Liver (tissue), 9 donors: Measurements from ENCODE around the gene ELP5. TPM values are rescaled to one million over a fixed set of nuclear protein-coding genes. Genes with fewer than 3 reads are reported as not detected.

Experiments used
- DNase-seq: peaks from one replicate; pipeline ENCODE4 v3.0.0-alpha.2; 2017; ENCODE audit warnings: low spot score
- H3K27ac ChIP-seq, 2 donors: one replicate each; pipeline ENCODE4 v1.7.0; 2013; ENCODE audit warnings: inconsistent platforms in 2 of 2, low read length in 2 of 2, control low read depth in 1 of 2, low read depth in 1 of 2, mild to moderate bottlenecking in 1 of 2
- H3K27me3 ChIP-seq, 4 donors: one replicate each; pipeline versions ENCODE4 v1.6.1 to v1.7.0; 2013; ENCODE audit warnings: low read length in 3 of 4, inconsistent platforms in 1 of 4, mild to moderate bottlenecking in 1 of 4, moderate library complexity in 1 of 4; ENCODE audit not compliant: control insufficient read depth in 4 of 4, insufficient read depth in 4 of 4
- H3K36me3 ChIP-seq, 4 donors: one replicate each; pipeline versions ENCODE4 v1.6.1 to v1.7.0; 2013; ENCODE audit warnings: low read length in 3 of 4, mild to moderate bottlenecking in 3 of 4, low read depth in 1 of 4, moderate library complexity in 1 of 4; ENCODE audit not compliant: control insufficient read depth in 4 of 4, insufficient read depth in 3 of 4
- H3K4me1 ChIP-seq, 4 donors: one replicate each; pipeline versions ENCODE4 v1.6.1 to v1.7.0; 2013; ENCODE audit warnings: low read length in 3 of 4, mild to moderate bottlenecking in 3 of 4, moderate library complexity in 1 of 4; ENCODE audit not compliant: control insufficient read depth in 4 of 4, insufficient read depth in 4 of 4
- H3K4me3 ChIP-seq, 3 donors: one replicate each; pipeline versions ENCODE4 v1.6.1 to v1.7.0; 2013; ENCODE audit warnings: low read length in 3 of 3, control low read depth in 1 of 3, low read depth in 1 of 3, mild to moderate bottlenecking in 1 of 3
- H3K9ac ChIP-seq, 2 donors: one replicate each; pipeline ENCODE4 v1.7.0; 2013; ENCODE audit warnings: low read length in 2 of 2, mild to moderate bottlenecking in 2 of 2, moderate library complexity in 2 of 2, control low read depth in 1 of 2, low read depth in 1 of 2
- H3K9me3 ChIP-seq, 4 donors: one replicate each; pipeline versions ENCODE4 v1.6.1 to v1.7.0; 2013; ENCODE audit warnings: low read length in 3 of 4; ENCODE audit not compliant: control insufficient read depth in 4 of 4
- EGR1 ChIP-seq, 2 donors: IDR thresholded peaks; 2 replicates each; pipeline ENCODE4 v1.6.1; 2016 to 2018; ENCODE audit warnings: antibody characterized with exemption in 2 of 2, low read depth in 2 of 2
- FOXA1 ChIP-seq: IDR thresholded peaks from 2 replicates; pipeline ENCODE4 v1.6.1; 2016; ENCODE audit warnings: antibody characterized with exemption
- FOXA2 ChIP-seq: IDR thresholded peaks from 2 replicates; pipeline ENCODE4 v1.6.1; 2016; ENCODE audit warnings: antibody characterized with exemption
- GABPA ChIP-seq, 2 donors: IDR thresholded peaks in 1 of 2; conservative IDR thresholded peaks in 1 of 2; 2 replicates each; pipeline ENCODE4 v1.6.1; 2016; ENCODE audit warnings: antibody characterized with exemption in 2 of 2, mild to moderate bottlenecking in 1 of 2, moderate library complexity in 1 of 2
- HNF4A ChIP-seq, 2 donors: conservative IDR thresholded peaks; 2 replicates each; pipeline ENCODE4 v1.6.1; 2016; ENCODE audit warnings: antibody characterized with exemption in 2 of 2, mild to moderate bottlenecking in 2 of 2
- HNF4G ChIP-seq: IDR thresholded peaks from 2 replicates; pipeline ENCODE4 v1.6.1; 2016; ENCODE audit warnings: antibody characterized with exemption
- JUND ChIP-seq, 2 donors: IDR thresholded peaks; 2 replicates each; pipeline ENCODE4 v1.6.1; 2016; ENCODE audit warnings: antibody characterized with exemption in 2 of 2
- MAX ChIP-seq: IDR thresholded peaks from 2 replicates; pipeline ENCODE4 v1.6.1; 2016; ENCODE audit warnings: antibody characterized with exemption
- NR2F2 ChIP-seq: IDR thresholded peaks from 2 replicates; pipeline ENCODE4 v1.6.1; 2016; ENCODE audit warnings: antibody characterized with exemption
- RAD21 ChIP-seq, 2 donors: IDR thresholded peaks; 2 replicates each; pipeline ENCODE4 v1.6.1; 2016; ENCODE audit warnings: antibody characterized with exemption in 2 of 2, mild to moderate bottlenecking in 2 of 2
- REST ChIP-seq: IDR thresholded peaks from 2 replicates; pipeline ENCODE4 v1.6.1; 2016; ENCODE audit warnings: antibody characterized with exemption, mild to moderate bottlenecking
- RXRA ChIP-seq, 2 donors: IDR thresholded peaks; 2 replicates each; pipeline ENCODE4 v1.6.1; 2017 to 2018; ENCODE audit warnings: antibody characterized with exemption in 2 of 2, mild to moderate bottlenecking in 1 of 2
- SP1 ChIP-seq: IDR thresholded peaks from 2 replicates; pipeline ENCODE4 v1.6.1; 2018; ENCODE audit warnings: antibody characterized with exemption, mild to moderate bottlenecking
- TAF1 ChIP-seq: conservative IDR thresholded peaks from 2 replicates; pipeline ENCODE4 v1.6.1; 2016; ENCODE audit warnings: antibody characterized with exemption, mild to moderate bottlenecking
- YY1 ChIP-seq: IDR thresholded peaks from 2 replicates; pipeline ENCODE4 v1.6.1; 2016; ENCODE audit warnings: antibody characterized with exemption, mild to moderate bottlenecking
- ZBTB33 ChIP-seq: IDR thresholded peaks from 2 replicates; pipeline ENCODE4 v1.6.1; 2016; ENCODE audit warnings: antibody characterized with exemption
- WGBS: extraction: QIAGEN DNeasy Blood & Tissue Kit; methylation state at CpG from one replicate; pipeline ENCODE4 v1.1.7; 2013; 5-methylcytosine and 5-hydroxymethylcytosine counted together
- polyA plus RNA-seq, 2 donors: library from polyadenylated mRNA; stranded (reverse) in 1 of 2; unstranded in 1 of 2; fragments of 200-250 nt in 1 of 2; fragments of >200 nt in 1 of 2; fragmentation: Nextera tagmentation in 1 of 2; extraction: Ambion mirVana in 1 of 2; gene quantifications; one replicate each; pipeline versions ENCODE4 v1.2.1 to v1.2.3, GENCODE V29; 2013 to 2015
- total RNA-seq, 2 donors: library from RNA; depleted of rRNA; stranded (reverse); fragments of >200 nt; gene quantifications; one replicate each; pipeline ENCODE4 v1.2.3, GENCODE V29; 2014
- TF ChIP-seq, protein P1 (sequence below): fragments of 150-350 bp; IDR thresholded peaks from 2 replicates; pipeline ENCODE4 v1.5.1; 2017; ENCODE audit warnings: improper control_type of control experiment, low read depth, low read length; ENCODE audit not compliant: missing input control
- TF ChIP-seq, protein P2 (sequence below): IDR thresholded peaks from 2 replicates; pipeline ENCODE4 v1.6.1; 2016; ENCODE audit warnings: antibody characterized with exemption
- donor health status: healthy.
- donor health status: healthy.
- donor health status: healthy.
- donor health status: healthy.
- donor health status: healthy.

The ELP5 gene
- total and polyA plus RNA-seq, 4 donors: 19.3 to 38.4 (median 26.6) TPM

- peaks cover 3 to 32% (median 20%) of the 10 kb centered on the region in 4 donors for H3K36me3 ChIP-seq
These were observed 9.1 kb upstream of the ELP5 start for GRCh38 chr17:7242717-7243452.

More at GRCh38 chr17:7242717-7243452, 9.1 kb upstream of the ELP5 start:
- DNase-seq: peak; percentile 95
- Histone ChIP-seq H3K9ac (peak overlapping the region; percentile 90), H3K4me3 (peak overlapping the region; percentile 74 to 91 (median 86)), H3K4me1 (peaks cover 2 to 31% (median 25%) of the 10 kb centered on the region in 4 donors), H3K27ac (peak overlapping the region; percentile 98 to 99), H3K9me3 (no peaks in the 10 kb centered on the region), H3K27me3 (no peaks in the 10 kb centered on the region)
- no peak for TF ChIP-seq JUND (IDR thresholded peaks at IDR 0.05)
- no peak for TF ChIP-seq RXRA (IDR thresholded peaks at IDR 0.05)
- TF ChIP-seq YY1: peak; percentile 80
- TF ChIP-seq REST: peak; percentile 57
- peak in 1 of 2 donors; percentile 34 for TF ChIP-seq RAD21 (IDR thresholded peaks at IDR 0.05)
- peak; percentile 45 for TF ChIP-seq MAX
- TF ChIP-seq GABPA (IDR thresholded peaks at IDR 0.05 in 1 of 2, conservative IDR thresholded peaks at IDR 0.05 in 1 of 2): peak in 1 of 2 donors; percentile 68
- TF ChIP-seq EGR1 (IDR thresholded peaks at IDR 0.05; ENCODE audit: low read depth in 2 of 2): peak; percentile 17 to 75
- no peak for TF ChIP-seq HNF4A (conservative IDR thresholded peaks at IDR 0.05)
- no peak for TF ChIP-seq TAF1
- TF ChIP-seq FOXA2: no peak
- TF ChIP-seq, protein P1, sequence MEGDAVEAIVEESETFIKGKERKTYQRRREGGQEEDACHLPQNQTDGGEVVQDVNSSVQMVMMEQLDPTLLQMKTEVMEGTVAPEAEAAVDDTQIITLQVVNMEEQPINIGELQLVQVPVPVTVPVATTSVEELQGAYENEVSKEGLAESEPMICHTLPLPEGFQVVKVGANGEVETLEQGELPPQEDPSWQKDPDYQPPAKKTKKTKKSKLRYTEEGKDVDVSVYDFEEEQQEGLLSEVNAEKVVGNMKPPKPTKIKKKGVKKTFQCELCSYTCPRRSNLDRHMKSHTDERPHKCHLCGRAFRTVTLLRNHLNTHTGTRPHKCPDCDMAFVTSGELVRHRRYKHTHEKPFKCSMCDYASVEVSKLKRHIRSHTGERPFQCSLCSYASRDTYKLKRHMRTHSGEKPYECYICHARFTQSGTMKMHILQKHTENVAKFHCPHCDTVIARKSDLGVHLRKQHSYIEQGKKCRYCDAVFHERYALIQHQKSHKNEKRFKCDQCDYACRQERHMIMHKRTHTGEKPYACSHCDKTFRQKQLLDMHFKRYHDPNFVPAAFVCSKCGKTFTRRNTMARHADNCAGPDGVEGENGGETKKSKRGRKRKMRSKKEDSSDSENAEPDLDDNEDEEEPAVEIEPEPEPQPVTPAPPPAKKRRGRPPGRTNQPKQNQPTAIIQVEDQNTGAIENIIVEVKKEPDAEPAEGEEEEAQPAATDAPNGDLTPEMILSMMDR: no peak
- TF ChIP-seq SP1: peak; percentile 45
- peak; percentile 17 for TF ChIP-seq NR2F2
- TF ChIP-seq ZBTB33: peak; percentile 56
- no peak for TF ChIP-seq FOXA1
- TF ChIP-seq, protein P2, sequence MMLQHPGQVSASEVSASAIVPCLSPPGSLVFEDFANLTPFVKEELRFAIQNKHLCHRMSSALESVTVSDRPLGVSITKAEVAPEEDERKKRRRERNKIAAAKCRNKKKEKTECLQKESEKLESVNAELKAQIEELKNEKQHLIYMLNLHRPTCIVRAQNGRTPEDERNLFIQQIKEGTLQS: peak; percentile 38
- no peak for TF ChIP-seq HNF4G
- 1% methylated on average over 49 of the region's 49 CpGs for WGBS
